Measurements from ENCODE around the gene CCM2.
"Not testable (repeated sequence)": the region's sequence is repeated elsewhere in the genome, so short reads cannot be mapped to it uniquely, and the experiment has no call there.

The CCM2 gene

DNA sequence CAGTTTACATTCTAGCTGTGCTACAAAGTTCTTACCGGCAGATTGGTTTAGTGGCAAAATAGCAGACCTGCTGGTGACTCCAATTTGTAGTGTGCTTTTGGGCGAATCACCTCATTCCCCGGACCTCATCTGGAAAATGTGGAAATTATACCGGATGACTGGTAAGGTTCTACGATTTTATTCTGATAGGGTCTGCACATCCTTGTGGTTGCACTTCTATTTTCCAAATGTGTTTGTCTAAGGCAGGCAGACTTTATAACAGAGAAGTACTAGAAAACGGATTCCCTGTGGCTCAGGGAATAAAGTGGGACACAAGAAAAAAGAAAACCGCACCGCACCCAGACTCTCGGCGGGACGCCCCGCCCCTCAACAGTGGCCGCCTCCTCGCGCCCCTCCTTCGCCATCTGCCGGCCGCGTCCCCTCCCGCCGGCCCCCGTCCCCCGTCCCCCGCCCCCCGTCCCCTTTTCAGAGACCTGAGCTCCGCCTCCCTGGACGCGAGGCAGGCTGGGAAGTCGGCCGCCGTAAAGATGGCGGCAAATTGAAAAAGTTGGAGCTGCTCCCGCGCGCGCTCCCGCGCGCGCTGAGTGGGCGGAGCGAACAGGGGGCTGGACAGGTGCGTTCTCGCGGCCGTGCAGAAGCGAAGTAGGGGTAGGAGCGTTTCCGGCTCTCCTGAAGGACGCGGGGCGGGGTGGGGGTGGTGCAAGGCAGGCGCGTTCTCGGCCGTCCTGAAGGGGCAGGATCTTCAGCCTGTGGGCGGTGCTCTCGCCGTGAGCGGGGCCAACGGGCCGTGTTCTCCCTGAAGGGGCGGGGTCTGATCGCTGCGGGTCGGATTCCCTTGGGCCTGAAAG lies 532 bp upstream of the CCM2 start:
- DNase-seq (ENCODE audit: low read depth in 2 of 2): peak; percentile 99 to 100

DNA sequence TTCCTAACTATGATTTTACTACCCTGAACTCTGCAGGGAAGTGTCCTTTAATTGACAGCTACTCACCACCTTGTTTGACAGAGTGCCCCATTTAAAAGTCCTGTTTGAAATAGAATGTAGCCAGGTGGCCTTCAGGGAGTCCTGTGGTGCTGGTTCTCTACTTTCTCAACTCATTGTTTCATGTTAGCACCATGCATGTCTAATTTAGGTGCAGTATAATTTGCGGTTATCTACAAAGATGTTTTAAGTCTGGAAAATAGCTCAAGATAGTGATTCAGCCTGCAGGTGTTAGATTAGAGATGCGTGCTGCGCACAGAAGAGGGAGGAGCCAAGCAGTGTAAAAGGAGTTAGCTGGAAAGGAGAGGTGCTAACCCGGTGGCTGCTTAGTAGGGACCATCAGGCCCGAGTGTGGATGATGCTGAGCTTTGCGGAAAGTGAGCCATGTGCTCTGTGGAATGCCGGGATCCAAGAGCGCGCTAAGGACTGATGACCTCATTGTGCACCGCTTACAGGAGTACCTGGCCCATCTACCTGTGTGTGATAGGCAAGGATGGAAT lies 1.2 kb downstream of the CCM2 start:
- DNase-seq (ENCODE audit: low read depth in 2 of 2): peak; percentile 40 to 64

DNA sequence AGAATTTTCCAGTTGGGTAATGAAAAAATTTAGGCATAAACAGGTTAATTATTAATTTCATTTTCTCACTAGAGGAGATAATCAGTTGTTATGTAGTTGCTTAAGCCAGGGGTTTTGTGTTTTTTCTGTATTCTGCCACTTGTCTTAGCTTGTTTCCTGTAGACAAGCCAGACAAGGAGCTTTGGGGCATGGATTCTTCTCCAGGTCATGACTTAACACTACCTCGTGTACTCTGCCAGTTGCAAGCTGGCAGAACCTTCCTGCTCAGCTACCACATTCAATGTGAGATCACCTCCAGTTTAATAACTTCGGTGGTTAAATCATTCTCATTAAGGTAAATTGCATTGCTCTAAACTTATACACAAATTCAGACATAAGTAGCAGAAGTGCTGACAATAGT lies 1.8 kb downstream of the CCM2 start:
- no peak for DNase-seq (ENCODE audit: low read depth in 2 of 2)

DNA sequence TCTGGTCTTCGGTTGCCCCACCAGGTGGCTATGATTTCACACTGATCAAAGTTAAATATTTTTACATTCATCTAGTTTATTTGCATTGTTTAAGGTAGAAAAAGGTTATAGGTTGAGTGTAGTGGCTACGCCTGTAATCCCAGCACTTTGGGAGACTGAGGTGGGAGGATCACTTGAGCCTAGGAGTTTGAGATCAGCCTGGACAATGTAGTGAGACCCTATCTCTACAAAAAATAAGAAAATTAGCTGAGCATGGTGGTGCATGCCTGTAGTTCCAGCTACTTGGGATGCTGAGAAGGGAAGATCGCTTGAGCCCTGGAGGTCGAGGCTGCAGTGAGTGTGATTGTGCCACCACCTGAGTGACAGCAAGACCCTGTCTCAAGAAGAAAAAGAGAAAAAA lies 3.8 kb downstream of the CCM2 start:
- no peak for DNase-seq (ENCODE audit: low read depth in 2 of 2)

DNA sequence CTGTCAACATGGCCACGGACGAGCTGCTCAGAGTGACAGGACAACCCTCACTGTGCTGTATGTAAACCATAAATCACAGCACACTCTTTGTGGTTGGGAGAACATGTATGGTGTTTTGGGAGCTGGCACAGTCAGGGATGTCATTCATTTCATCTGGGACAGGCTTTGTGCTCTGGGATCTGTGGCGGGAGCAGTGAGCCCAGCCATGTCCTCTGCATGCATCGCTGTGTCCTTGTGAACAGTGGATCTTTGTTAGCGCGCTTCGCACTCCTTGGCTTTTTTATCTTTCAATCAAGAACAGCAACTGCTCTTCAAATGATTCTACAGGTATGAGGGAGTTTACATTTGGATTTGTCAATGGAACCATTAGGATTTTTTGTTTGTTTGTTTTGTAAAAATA lies 7.1 kb downstream of the CCM2 start:
- no peak for DNase-seq (ENCODE audit: low read depth in 2 of 2)

DNA sequence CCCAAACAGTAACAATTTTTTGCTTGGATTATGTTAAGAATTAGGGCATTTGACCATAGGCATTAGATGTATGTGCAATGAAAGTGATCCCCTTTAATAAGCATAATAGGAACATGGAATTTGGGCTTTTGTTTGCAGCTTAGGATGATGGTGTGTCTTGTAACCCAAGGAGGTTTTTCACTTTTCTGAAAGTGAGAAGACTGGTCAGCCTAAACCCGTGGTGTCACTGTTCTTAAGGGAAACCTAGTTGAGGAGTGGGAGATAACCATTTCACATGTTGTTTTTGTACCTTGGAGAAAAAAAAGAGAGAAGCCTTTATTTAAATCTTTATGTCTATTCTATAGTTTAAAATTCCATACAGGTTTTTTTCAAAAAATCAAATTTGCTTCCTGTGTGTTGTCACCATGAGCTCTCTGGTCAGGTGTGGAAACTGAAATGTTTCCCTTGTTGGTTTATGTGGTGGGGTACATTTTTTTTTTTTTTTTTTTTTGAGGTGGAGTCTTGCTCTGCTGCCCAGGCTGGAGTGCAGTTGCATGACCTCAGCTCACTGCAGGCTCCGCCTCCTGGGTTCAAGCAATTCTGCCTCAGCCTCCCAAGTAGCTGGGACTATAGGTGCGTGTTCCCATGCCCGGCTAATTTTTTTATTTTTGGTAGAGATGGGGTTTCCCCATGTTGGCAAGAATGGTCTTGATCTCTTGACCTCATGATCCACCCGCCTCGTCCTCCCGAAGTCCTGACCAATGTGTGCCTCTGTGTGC lies 7.7 kb downstream of the CCM2 start:
- DNase-seq (ENCODE audit: low read depth in 2 of 2): no peak

DNA sequence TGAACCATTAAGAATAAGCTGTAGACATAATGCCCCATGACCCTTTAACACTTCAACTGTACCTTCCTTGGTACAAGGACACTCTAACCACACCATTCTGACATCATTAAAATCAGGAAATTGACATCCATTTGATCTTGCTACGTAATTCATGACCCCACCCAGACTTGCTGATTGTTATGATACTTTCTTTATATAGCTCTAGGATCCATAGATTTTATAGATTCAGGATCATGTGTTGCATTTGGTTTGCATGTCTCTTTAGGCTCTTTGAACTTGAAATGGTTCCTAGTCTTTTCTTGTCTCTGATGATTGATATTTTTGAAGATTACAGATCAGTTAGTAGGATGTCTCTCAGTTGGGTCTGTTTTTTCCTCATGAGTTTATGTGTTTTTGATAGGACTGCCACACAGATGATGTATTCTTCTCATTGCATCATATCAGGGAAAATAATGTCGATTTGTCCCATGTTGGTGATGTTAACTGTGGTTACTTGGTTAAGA lies 13.5 kb downstream of the CCM2 start:
- DNase-seq (ENCODE audit: low read depth in 2 of 2): no peak

DNA sequence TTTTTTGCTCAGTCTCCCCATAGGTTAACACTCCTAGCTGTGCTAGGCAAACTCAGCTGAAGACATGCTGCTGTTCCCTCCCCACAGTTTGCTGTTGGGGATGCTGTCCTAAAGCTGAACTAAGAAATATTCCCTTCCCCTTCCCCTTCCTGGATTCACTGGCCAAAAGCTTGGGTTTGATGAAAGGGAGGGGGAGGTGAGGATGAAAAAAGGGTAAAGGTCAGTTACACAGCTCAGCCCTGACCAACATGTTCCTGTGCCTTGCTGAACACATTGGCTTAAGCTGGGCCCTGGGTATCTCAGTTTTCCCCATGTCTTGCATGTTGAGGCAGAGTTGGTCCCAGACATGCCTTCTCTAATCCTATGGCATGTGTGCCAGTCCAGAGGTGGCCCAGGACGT lies 15.3 kb downstream of the CCM2 start:
- DNase-seq (ENCODE audit: low read depth in 2 of 2): no peak

DNA sequence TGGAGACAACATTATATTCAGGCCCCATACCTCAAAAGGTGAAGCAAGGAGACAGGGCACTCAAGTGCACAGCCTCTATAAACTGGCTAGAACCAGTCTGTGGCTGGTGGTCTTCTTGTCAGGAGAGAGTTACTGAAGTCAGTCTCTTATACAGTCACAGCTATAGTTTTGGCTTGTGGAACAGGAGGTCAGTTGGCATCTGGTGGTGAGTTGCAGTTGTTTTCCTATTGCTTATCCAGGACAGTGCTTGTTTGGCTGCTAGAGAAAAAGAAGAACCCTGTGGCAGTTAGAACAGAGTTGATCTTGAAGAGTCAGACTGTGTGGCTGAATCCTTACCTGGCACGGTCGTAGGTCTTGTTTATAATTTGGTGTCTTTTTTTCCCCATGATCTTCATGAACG lies 17.3 kb downstream of the CCM2 start:
- DNase-seq (ENCODE audit: low read depth in 2 of 2): no peak

DNA sequence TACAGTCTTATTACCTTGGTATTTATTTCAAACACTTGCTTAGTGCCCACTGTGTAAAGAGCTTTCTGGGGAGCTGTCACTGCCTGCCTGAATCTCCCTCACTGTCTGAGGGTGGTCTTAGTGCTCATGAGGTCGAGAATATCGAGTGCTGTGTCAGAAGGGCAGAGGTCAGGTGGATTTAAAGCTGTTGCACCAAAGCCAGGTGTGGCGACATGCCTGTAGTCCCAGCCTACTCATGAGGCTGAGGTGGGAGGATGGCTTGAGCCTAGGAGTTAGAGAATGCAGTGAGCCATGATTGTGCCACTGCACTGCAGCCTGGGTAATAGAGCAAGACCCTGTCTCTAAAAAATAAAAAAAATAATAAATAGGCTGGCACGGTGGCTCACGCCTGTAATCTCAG lies 20.9 kb downstream of the CCM2 start:
- DNase-seq (ENCODE audit: low read depth in 2 of 2): no peak

DNA sequence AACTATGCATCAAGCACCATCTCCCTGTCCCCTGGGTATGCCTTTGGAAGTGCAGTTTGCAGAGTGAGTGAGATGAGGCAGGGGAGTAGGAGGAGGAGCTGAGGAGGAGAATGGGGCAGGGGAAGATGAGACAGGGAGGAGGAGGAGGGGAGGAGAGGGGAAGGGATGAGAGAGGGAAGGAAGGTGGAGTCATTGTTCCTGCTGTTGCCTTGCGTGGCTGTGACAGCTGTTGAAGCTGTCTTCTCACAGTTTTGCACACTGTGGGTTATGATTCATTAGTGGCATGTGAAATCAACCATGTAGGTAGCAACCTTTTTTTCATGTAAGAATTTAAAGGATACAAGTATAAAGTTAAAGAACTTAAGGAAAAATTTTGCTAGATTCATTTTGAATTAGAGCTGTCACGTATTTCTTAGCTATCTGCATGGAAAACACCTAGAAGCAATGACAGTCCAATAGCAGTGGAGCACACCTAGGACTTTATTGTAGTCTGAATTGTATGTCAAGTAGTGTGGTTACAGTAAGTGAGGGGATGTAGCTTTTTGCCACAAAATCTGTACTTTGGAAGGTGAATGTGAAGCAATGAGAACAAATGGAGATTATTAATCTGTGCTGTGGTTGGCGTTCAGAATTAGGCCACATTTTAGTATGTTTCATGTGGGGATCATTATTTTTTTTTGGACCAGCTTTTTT lies 21.7 kb downstream of the CCM2 start:
- DNase-seq (ENCODE audit: low read depth in 2 of 2): no peak

DNA sequence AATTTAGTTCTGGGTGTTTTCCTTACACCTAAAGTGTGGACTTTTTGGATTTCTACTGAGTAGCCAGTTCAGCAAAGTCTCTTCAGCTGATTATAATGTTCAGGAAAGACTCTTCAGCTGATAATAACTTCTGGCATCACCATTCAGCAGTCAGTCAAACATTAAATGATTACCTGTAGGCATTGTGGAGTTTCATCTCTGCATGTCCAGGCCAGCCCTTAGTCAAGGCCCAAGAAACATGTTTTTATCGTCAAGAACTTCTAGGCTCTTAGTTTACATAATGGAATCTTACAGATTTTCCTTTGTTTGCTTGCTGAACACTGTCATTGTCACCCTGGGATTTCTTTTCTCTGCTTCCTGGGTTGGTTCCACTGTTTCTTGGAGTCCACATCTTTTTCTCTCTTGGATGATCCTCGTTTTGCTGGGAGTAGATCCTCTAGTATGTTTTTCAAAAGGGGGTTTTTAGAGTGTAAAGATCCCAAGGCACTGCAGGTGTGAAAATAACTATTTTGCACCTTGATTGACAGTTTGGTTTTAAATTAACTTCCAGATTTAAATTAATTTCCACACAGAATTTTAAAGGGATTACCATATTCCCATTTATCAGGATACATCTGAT lies 24.2 kb downstream of the CCM2 start:
- DNase-seq (ENCODE audit: low read depth in 2 of 2): no peak

DNA sequence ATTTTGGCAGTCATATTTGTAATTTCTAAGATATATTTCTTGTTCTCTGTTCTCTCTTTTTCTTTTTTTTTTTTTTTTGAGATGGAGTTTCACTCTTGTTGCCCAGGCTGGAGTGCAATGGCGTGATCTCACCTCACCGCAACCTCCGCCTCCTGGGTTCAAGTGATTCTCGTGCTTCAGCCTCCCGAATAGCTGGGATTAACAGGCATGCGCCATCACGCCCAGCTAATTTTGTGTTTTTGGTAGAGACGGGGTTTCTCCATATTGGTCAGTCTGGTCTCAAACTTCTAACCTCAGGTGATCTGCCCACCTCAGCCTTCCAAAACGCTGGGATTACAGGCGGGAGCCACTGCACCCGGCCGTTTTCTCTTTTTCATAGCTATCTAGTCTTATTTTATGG lies 25.5 kb downstream of the CCM2 start:
- not testable (repeated sequence) for DNase-seq (ENCODE audit: low read depth in 2 of 2)

DNA sequence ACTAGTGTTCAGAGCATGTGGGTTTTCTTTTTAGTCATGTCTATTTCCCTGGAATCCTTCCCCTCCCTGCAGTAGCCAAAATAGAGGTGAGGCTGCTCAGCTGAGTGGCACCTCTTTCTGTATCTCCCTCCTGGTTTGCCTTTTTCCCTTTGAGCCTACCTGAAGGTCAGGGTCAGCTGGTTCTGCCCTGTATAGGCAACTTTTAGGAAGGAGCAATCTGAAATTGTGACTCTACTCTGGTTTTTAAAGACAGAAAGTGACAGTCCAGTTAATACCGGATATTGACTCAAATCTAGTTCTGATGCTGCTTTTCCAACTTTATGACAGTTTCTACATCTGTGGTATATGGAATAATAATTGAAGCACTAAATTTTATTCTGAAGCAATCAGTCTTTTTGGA lies 26.0 kb downstream of the CCM2 start:
- no peak for DNase-seq (ENCODE audit: low read depth in 2 of 2)

DNA sequence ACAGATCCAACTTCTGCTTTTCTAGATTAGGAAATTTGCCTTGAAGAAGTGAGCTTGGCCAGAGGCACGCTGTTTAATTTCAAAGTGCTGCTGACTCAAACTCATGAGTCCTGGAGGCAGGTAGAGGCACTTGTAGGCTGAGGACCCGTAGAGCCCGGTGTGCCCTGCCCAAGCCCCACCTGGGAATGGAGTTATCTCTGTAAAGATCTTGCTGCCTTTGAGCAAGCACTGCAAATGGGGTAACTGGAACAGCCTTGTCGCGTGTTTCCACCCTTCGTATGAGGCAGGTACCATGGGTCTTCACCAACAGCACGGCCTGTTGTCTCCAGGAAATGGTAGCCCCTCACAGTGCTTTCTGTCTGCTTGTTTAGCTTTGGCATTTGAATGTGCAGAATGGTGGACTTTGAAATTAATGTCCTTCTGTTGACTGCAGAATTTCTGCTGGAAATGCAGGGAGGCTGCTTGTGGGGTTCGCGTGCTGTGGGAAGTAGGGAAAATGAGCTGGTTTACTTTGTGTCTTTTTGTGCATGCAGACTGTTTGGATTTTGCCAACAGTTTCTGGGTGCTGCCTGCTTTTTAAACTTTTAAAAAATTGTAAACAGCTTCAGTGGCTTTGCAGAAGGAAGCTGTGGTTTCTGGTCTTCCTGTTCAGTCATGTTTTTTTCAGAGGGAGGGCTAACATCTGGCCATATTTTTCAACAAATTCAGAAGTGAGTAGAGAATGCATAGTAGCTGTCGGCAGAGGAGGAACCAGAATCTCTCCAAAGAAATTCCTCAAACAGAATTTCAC lies 27.2 kb downstream of the CCM2 start:
- no peak for DNase-seq (ENCODE audit: low read depth in 2 of 2)

DNA sequence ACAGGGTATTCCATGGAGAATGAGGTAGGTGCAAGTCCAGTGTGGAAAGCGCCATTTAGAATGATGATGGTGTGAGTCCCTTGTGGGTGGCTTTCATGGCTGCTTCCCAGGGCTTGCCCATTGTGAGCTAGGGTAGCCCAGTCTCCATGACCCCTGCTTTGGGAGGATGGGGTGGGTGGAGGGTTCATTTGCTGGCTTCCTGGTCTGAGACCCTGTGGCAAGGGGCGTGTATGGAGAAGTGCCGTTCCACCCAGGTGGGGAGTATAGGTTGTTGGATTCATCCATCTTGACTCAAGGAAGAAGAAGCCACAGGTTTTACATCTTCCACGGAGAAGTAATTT lies 27.7 kb downstream of the CCM2 start:
- no peak for DNase-seq (ENCODE audit: low read depth in 2 of 2)

DNA sequence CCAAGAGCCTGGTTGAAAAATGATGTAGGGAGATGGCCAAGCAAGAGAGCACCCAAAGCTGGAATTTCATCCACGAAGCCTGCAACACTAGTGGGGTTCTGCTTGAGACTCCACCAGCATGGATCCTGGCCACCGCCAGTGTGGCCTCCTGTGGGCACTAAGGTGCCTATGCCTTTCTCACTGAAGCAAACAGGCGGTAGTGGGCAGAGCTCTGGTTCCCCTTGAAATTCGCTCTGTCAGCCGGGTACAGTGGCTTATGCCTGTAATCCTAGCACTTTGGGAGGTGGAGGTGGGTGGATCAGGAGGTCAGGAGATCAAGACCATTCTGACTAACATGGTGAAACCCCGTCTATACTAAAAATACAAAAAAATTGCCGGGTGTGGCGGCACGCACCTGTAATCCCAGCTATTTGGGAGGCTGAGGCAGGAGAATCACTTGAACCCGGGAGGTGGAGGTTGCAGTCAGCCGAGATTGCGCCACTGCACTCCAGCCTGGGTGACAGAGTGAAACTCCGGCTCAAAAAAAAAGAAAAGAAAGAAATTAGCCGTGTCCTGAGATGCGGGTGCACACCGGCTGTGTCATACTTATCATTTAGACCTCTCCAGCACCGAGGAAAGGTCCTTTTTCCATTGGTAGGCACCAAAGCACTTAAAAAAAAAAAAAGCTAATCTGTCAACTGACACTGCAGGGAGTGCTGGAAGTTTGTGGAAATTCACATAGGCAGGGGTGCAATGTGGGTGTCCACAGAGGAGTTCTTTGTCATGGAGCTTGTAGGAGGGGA lies 28.3 kb downstream of the CCM2 start:
- DNase-seq (ENCODE audit: low read depth in 2 of 2): no peak

DNA sequence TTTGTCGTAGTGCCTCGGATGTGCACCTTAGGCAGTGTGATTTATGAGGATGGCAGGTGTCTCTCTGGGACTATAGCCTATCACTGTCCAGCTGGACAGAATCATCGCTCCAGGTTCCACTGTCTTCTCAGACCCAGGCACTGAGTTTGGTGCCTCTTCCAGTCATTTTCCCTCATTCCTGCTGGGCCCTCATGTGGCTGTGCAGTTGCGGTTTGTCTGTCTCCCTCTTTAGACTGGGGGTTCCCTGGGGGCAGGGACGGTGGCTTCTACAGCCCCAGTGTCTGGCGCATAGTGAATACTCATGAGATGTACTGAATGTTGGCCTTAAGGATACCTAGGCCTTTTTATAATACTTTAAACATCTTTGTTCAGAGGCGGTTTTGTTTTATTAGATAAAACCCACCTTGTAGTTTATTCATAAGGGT lies 28.9 kb downstream of the CCM2 start:
- no peak for DNase-seq (ENCODE audit: low read depth in 2 of 2)

DNA sequence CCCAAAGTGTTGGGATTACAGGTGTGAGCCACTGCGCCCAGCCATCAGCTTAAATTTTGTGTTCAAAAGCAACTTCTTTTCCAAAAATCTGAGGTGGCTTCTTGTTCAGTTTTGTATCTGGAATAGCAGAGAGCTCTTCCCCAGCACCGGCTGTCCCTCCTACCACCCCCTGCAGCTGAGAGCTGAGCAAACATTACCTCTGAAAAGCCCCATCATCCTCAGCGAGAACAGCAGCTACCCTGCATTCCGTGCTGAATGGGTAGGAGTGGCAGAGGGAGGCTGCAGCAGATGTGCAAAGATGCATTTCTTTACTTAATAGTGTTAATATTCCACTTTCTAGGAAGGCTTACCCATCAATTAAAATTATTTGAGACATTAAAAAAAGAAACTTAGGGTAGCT lies 31.8 kb downstream of the CCM2 start:
- no peak for DNase-seq (ENCODE audit: low read depth in 2 of 2)

DNA sequence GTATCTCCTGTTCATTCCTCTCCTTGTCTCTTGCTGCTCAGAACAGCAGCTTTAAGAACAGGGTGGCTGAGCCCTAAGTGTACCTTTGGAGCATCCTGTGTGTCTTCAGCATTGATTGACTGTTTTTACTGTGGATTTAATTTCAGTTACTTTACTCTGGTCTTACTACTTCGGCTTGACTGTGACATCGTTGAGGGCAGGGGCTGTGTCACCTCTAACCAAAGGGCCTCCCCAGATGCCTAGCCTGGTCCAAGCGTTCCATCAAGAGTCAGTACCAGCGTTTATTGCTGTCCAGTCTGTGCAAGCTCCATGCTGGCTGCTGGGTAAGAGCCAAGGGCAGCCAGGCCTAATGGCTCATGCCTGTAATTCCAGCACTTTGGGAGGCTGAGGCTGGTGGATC lies 32.4 kb downstream of the CCM2 start:
- DNase-seq (ENCODE audit: low read depth in 2 of 2): no peak
